Stimulated activated naive CD8-positive, alpha-beta T cell treated with anti-CD3 and anti-CD28 coated beads, Interleukin-15, Interleukin-2, amounts not matched to agents 100 U/mL and 50 U/mL, for 24 hours (primary cell): ENCODE data around the gene KCNQ1OT1.

Experiments used
- ATAC-seq: fragments of 150-1000 bp; cut with Tn5 transposase; one replicate; pipeline ENCODE4 v1.10.0; 2021
- DNase-seq: peaks from one replicate; pipeline ENCODE4 v3.0.0; 2021

KCNQ1OT1 gene

DNA sequence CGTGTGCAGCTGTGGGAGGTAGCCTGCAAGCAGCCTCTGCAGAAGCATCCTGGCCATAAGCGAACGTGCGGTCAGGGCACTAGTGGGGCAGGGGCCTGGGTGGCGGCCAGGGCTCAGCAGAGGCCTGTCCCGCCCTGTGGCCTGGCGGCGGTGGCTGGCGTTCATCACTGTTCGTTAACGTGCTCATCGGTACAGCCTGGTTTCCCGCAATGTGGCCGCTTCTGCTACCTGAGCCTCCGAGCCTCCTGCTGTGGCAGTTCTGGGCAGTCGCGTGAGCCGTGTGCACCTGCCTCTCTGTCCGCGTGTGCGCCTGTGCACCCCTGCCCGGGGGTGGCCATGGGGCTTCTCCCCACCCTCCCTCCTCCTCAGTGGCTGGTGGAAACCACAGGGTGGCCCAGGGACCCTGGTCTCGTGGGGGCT, 117.9 kb downstream of the KCNQ1OT1 start:
- ATAC-seq: no peak

DNA sequence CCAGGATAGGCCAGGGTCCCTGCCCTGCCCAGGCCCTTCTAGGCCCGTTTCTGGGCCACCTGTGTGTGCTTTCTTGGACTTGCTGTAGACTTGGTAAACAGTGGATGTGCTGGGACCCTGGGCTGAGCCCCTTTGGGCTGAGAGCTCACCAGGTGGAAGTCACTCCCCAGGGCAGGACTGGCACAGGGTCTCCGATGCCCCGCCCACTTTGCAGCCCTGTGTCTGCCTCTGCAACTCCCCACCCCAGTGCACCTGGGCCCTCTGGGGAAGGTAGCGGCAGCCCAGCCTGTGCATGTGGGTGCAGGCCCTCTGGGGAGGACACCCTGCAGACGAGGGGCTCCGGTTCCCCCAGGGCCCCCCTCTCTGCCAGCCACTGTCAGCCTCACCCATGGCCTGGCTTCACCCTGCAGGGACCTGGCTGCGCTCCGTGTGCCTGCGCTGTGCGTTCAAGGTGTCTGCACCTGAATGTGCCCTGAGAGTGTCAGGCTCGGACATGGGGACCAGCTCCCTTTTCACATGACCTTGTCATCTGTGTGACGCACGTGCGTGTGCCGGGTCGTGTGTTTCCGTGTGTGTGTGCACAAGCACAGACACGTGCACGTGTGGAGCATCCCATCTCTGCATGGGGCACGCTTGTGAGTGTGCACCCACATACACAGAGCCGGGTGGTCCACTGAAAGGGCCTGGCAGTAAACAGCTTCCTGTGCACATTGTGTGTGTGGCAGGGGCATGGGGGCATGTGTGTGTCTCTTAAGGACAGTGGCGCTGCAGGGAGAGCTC, 118.5 kb downstream of the KCNQ1OT1 start:
- no peak for ATAC-seq

More for the DNA sequence above, 117.9 kb downstream of the KCNQ1OT1 start:
- no peak for DNase-seq

DNA sequence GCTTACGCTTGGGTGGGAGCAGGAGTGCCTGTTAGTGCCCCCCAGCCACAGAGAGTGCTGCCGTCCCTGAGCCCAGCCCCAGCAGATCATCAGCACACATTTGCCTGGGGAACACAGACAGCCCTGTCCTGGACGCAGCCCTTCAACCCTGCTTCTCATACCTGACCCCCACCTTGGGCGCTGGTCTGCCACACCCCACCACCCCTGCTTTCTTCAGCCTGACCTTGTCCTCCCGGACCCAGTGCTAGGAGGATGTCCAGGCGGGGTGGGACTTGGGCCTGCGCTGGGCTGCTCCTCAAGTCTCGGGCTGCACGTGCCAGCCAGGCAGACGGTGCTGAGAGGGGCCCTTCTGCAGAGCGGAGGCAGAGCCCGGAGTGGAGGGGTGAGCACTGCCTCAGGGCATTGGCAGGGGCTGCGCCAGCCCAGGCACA, 119.2 kb downstream of the KCNQ1OT1 start:
- no peak for DNase-seq
- ATAC-seq: no peak

More for the DNA sequence above, 118.5 kb downstream of the KCNQ1OT1 start:
- DNase-seq: no peak

DNA sequence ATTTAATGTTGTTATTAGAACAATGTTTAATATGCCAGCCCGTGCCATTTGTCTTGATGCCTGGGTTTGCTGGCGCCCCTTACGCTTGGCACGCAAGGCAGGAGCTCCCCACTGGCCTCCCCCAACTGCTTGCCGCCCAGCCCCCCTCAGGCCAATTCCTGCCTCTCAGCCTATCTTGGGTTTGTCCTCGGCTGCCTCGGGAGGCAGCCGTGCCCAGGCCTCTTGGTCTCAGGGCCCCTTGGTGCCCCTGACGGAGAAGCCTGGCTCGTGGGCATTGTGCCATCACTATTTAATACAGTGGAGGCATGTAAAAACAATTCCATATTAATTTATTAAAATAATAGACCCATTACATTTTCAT, 119.8 kb downstream of the KCNQ1OT1 start:
- no peak for ATAC-seq
- DNase-seq: no peak

DNA sequence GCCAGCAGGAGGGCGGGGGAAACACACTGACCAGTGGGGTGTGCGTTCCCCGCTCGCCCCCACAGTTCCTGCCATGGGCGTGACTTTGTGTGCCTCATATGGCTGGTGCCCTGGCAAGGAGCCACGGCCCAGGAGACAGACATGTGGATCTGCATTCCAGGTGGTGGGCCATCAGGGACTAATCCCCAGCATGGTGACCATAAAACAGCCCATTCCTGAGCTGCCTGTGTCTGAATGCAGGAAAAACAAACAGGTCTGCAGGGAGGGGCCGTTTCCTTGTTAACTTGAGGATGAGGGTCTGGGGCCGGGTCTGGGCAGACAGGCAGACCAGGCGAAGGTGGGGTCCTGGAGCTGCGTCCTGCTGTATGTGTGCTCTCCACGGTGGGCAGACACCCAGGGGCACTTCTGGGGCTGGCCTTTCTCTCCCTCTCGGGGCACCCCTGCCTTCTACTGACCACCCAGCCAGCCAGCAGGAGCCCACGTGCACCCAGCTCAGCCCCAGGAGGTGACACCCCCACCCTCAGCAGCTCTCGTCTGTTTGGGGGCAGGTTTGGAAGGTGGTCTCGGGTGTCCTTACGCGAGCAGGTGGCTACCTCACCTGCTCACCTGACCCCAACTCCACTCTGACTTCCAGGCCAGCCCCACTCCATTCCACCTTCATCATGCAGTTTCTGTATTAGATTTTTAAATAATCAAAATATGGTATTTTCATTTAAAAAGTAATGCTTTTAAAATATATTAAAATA, 120.3 kb downstream of the KCNQ1OT1 start:
- DNase-seq (no peak), ATAC-seq (no peak)

DNA sequence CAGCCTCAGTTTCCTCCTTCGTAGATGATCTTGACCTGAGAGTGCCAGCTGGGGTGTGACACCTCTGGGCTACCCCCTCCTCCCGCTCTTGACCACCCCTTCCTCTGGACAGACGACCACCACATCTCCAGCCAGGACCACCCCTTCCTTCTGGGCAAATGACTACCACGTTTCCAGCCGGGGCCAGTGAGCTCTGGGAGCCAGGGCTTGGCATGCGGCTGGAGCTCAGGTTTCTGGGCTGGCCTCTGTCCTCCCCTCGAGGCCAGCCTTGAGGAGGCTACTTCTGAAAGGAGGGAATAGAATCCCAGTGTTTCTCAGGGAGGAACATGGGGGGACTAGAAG, 120.9 kb downstream of the KCNQ1OT1 start:
- DNase-seq (no peak), ATAC-seq (no peak)

DNA sequence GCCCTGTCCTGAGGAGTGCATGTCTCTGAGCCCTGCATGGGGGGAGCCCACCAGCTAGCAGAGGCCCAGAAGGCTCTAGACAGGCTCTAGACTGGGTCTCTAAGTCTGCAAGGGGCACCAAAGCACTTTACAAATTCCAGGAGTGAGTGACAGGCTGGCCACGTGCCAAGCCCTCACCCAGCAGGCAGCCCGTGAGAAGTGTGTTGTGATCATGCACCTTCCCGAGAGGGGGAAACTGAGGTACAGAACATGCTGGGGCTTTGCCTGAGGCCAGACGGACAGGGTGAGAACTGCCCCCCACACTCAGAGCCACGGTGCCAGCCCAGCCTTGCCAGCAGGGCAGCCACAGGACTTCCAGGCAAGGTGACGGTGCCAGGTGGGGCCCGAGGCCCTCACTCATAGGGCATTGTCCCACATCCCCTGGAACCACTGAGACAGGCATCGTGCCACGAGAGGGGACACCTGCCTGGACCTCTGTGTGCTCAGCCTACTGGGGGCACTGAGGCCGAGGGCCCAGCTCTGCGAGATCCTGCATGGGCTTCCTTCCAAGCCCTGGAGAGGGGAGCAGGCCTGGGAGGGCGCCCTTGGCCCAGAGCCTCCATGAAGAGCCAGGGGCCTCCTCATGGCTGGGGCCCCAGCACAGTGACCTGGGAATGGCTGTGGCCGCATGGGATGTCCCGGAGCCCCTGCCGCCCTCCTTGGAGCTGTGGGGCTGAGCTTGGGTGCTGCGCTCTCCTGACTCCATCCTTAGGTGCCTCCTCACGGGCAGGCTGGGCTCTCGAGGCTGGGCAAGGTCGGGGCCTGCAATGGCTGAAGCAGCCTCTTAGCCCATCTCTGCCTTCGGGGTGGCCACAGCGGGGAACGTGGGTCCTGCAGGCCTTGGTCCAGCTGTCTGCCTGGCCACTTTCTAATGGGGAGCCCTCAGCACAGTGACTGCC, 121.5 kb downstream of the KCNQ1OT1 start:
- ATAC-seq: no peak
- DNase-seq: no peak

DNA sequence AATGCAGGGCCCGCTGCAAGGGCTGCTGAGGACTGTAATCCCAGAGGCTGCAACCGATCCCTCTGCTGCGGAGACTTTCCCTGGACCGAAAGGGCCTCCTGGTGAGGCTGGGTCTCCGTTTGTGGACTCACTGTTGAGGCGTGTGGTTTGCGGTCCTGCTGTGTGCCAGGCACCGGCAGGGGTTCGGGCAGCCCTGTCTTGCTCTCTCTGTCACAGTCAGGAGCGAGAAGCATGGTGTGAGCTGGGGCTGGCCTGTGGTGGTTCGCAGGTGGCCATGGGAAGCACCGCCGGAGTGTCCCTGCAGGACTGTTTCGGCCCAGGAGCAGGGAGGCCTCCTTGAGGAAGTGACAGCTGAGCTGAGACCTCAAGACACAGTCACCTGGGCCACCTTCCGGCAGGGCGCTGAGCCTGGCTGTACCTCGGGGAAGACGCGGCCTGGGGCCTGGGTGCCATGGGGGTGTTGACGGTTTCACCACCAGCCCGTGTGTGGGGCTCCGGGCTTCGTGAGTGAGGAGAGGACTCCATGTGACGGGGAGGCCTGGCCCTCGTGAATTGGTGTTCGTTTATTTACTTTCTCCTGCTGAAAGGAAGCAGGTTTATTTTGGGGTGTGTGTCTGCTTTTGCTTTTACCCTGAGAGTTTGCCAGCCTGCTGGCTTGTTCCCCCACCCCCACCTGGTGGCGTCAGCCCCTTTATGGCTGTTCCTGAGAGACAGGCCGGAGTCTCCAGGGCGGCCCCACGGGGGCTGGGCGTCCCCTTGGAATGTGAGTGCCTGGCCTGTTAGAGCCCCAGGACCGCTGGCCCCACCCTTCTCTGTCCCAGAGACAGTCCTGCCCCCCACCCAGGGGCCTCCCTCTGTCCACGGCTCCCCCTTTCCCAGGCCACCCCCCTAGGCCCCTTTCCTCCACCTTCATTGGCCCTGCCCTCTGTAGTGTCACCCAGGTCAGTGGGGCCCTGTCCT, 122.5 kb downstream of the KCNQ1OT1 start:
- ATAC-seq (no peak), DNase-seq (no peak)

DNA sequence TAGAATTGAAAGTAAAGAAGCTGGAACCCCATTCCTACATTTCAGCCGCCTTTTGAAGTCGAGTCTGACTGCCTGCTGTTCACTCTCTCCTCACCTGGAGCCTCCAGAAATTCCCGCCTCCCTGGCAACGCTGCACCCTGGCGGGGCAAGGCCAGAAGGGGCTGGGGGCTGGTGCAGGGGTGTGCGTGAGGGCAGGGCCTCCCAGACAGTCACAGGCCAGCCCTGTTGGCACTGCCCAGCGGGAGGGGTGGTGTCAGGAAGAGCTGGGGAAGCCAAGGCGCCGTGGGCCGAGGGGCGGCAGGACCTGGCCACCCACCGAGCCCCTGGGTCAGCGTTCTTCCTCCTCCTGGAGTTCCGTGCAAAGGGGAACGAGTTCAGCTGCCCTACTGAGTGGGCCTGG, 123.2 kb downstream of the KCNQ1OT1 start:
- ATAC-seq (no peak), DNase-seq (no peak)

DNA sequence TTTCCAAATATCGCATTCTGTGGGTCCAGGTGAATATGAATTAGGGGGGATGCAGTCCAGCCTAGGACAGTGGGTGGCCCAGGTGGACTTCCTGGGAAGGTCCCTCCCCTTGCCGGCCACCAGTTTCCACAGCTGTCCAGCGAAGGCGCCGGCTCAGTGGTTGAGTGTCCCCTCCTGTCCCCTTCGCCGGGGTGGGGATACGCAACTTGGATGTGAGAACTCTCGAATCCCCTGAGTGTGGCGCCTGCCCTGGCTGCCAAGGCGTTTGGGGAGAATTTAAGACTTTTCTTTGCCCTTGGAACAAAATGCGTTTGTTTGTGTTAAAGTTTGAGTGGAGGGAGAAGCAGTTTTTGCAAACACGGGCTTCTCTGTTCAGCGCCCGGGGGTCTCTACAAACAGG, 123.7 kb downstream of the KCNQ1OT1 start:
- ATAC-seq (no peak), DNase-seq (no peak)

DNA sequence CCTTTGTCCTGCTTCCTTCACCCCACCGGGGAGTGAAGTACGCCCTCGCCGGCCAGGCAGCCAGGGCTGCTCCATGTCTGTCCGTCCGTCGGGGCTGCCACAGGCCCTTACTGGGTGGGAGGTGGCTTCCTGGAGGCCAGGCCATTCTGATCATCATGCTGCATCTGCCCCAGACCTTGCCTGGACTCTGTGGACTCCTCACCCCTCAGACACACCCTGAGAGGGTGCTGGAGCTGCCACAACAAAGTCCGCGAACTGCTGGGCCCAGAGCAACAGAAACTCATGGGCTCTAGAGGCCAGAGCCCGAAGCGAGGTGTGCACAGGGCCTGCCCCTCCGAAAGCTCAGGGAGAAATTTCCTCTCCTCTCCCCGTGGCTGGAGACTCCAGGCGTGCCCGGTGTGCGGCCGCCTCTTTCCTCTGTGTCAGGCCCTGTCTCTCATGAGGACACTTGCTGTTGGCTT, 124.2 kb downstream of the KCNQ1OT1 start:
- ATAC-seq: no peak
- DNase-seq: no peak

DNA sequence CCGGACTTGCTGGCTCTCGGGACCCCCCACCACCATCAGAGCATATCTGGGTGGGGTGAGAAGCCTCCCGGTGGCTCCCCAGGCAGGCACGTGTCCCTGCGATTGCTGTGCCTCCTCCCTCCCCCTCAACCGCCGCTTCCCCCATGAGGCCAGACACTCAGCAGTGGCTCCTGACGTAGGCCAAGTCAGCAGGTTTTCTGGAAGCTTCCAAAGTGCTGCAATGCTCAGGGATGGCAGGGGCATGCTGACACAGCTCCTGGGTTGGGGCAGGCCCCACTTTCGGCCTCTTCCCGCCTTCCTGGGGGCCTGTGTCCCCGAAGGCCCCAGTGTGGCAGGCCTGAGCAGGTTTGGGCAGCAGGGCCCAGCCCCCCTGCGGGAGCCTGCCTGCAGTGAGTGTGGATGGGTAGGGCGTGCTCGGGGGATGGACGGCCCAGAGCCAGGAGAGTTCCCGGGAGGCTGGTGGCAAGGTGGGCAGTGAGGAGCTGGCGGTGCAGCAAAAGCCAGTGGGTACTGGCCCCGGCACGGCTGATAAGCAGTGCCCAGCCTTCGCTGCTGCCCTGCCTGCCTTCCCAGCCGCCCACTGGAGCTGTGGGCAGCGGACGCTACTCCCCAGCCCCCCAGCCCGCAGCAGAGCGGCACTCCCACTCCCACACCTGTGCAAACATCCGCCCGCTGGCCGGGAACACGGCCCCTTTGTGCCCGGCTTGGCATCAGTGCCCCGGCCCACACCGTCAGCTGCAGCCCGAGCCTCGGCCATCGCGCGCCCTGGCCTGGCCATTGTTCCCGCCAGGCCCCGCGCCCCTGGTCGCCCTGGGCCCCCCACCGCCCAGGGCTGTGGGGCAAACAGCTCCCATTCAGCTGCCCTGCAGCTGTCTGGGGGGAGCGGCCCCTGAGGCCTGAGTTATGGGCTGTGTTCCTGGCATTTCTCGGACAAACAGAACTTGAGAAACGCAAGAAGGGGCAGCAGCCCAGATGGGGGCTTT, 125.0 kb downstream of the KCNQ1OT1 start:
- DNase-seq (no peak), ATAC-seq (no peak)

DNA sequence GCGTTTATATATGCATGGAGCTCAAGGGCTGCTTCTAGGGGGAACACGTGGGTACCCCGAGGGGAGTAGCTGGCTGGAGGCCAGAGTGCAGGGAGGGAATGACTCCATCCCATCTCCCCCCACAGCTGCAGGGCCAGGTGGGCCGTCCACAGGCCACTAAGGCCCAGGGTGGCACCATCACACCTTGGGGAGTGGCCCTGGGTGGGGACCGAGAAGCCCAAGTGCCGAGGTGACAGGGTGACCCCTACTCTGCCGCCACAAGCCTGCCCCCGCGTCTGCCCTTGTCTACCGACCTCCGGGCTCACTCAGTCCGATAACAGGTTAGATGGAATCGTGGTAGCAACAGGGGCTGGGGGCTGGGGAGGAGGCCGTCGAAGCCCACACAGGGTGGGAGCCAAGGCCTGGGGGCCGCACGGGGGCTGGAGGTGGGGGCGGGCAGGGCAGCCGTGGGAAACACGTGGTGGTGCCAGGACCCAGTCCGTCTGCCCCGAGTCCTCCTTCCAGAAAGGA, 125.7 kb downstream of the KCNQ1OT1 start:
- DNase-seq: no peak
- ATAC-seq: no peak

DNA sequence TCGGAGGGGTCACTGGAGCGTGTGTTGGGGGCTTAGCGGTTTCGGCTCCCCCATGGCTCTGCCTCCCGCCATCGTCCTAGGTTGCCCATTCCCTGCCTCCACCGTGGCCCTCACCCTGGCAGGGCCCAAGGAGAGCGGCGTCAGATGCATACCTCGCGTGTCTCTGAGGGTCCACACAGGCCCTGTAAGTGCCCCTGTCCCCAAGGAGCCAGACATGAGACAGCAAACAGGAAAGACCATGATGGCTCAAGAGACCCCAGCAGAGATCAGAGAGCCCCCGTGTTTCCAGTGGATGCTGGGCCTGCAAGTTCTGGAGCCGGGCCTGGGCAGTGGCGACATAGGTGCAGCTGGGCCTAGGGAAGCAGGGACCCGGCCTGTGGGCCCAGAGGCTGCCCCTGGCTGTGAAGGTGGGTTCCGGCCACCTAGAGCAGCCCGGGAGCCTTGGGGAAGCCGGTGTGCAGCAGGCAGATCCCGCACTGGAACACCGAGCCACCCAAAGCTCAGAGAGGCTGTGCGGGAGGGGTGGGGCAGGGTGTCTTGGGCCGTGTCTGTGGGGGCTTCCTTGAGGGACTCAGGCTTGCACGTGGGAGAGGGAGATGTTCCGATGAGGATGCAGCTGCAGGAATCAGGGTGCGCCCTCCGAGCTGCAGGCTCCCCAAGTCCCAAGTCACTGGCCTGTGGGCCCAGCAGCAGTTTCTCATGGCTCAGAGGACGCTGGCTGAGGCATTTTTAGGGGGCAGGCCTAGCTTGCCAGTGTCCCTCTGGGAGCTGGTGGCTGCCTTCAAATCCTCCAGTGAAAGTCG, 126.4 kb downstream of the KCNQ1OT1 start:
- ATAC-seq: no peak
- DNase-seq: no peak

DNA sequence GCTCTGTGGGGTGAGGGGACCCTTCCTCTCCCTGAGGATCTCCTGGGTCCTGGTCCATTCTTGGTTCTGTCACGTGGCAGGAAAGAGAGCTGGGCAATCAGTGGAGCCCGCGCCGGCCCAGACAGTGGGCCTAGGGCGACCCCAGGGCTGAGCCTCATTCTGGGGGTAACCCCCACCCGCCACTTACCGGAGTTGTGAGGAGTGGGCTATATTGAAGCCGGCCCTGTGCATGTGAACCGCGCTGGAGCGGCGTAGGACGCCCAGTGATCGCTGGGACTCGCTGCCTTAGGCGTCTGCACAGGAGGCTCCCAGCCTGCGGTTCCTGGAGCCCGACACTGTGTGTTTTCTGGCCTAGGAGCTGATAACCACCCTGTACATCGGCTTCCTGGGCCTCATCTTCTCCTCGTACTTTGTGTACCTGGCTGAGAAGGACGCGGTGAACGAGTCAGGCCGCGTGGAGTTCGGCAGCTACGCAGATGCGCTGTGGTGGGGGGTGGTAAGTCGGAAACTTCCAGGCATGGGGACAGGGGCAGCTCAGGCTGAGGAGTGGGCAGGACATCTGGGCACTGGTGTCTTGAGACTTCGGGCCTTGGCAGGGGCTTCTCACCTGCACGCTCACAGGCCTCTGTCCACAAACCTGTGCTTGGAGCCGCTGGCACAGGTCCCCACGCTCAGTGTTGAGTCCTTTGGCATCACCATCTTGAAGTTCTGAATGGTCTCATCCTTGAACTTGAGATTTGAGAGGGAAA, 127.1 kb downstream of the KCNQ1OT1 start:
- DNase-seq (no peak), ATAC-seq (no peak)

DNA sequence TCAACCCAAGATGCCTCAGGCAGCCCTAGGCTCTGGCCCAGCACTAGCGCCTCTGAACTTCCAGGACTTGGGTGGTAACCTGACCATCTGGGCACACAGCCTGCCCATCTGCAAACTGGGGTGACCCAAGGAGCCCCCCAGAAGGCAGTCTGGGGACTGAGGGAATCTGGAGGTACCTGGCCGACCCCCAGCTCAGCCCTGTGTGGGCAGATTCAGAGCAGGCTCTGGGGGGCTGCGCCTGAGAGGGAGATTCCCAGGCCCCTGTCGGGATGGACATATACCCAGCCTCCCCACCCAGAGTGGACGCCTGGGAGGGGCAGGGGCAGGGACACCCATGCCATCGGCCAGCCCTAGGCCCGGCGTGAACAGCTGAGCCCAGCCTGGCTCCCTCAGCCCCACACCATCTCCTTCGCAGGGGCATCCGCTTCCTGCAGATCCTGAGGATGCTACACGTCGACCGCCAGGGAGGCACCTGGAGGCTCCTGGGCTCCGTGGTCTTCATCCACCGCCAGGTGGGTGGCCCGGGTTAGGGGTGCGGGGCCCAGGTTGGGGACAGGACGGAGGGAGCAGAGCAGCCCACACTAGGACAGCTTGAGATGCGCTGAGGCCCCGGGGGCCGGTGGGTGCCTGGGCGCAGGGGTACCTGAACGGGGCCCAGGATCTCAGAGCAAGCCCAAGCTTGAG, 128.1 kb downstream of the KCNQ1OT1 start:
- ATAC-seq (no peak), DNase-seq (no peak)

DNA sequence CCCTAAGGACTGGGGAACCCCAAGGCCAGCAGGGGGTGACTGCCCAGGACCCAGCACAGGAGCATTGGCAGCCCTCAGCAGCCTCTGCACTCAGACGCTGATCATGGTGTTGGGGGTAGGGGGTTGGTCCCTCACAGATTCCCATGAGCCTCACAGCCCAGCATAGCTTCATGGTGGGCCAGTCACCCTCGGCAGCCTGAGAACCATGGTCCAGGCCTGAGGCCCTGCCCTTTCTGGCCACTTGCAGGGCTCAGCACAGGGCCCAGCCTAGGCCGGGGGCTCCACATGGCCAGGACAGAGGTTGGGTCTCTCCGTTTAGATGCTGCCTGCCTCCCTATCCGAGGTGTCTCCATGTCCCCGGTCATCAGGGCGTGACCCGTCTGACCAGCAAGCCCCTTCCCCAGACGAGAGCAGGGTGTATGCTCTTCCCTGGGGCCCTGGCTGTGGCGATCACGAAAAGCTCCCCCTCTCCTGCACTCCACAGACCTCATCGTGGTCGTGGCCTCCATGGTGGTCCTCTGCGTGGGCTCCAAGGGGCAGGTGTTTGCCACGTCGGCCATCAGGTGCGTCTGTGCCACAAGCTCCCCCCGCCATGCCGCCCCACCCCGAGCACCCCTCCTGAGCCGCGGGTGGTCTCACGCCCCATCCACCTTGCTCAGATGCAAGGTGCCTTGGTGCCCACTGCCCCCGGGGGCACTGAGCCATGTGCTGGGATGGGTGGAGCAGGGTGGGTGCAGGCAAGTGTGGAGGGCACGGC, 128.8 kb downstream of the KCNQ1OT1 start:
- ATAC-seq: no peak
- DNase-seq: no peak
